OCI-LY3 (cell line): ENCODE measurements around the gene TRIM37.

Experiments
- CTCF ChIP-seq: fragments of 200-600, 300-600 bp; sonication (generic); IDR thresholded peaks from 2 replicates; pipeline ENCODE4 v1.5.1; 2014; ENCODE audit warnings: antibody characterized with exemption, low read length, low read depth
- EZH2phosphoT487 ChIP-seq: fragments of 200-600 bp; shearing (Covaris generic); IDR thresholded peaks from 2 replicates; pipeline ENCODE4 v1.6.1; 2018; ENCODE audit warnings: antibody characterized with exemption, mixed run types, low read depth

- TF ChIP-seq CTCF (no peak), EZH2phosphoT487 (no peak)
Measured at GRCh38 chr17:59124665-59125064, 18.0 kb upstream of the TRIM37 start.
